ENCODE results near the gene CLASP1. TPM values are rescaled to one million over a fixed set of nuclear protein-coding genes. Genes with fewer than 3 reads are reported as not detected.

The CLASP1 gene
- total and polyA plus RNA-seq, 2 experiments from 2014 or later = 20.1 to 37.4 TPM

GRCh38 chr2:121470917-121471316, 178.3 kb downstream of the CLASP1 start:
- no peaks in the 10 kb centered on the region for H3K27me3 ChIP-seq (replicated peaks; ENCODE audit: insufficient read depth)
- no peak overlapping the region for H3K9ac ChIP-seq
- no peak for DNase-seq
- peaks cover 54% of the 10 kb centered on the region for H3K79me2 ChIP-seq (ENCODE audit: insufficient read depth)
- no peaks in the 10 kb centered on the region for H4K20me1 ChIP-seq (ENCODE audit: insufficient read depth)
- no peak overlapping the region for H3K27ac ChIP-seq
- H3F3A ChIP-seq (ENCODE audit: insufficient read depth) = 0 out of 2 replicates have a peak, but pooled peaks cover 11% of the 10 kb centered on the region
- WGBS, 2 experiments (ENCODE audit: low coverage in 1 of 2, low lambda C conversion rate in 2 of 2, missing lambda C conversion rate in 2 of 2) = 96 to 97% methylated on average over 4 of the region's 4 CpGs
- H2AFZ ChIP-seq = no peak overlapping the region
- no peak overlapping the region for H3K4me2 ChIP-seq (ENCODE audit: unreplicated experiment)
- H3K36me3 ChIP-seq (ENCODE audit: low read depth) = peaks cover 33% of the 10 kb centered on the region; the same call in 1 of the 2 replicates
- H3K9me2 ChIP-seq (ENCODE audit: insufficient read depth) = no peaks in the 10 kb centered on the region
- no peaks in the 10 kb centered on the region for H3K9me3 ChIP-seq (ENCODE audit: low read depth)
- H3K4me1 ChIP-seq (ENCODE audit: insufficient read depth) = peaks cover 29% of the 10 kb centered on the region
- no peak overlapping the region for H3K4me3 ChIP-seq
- no peak for TF ChIP-seq EZH2phosphoT487 (IDR thresholded peaks at IDR 0.05; ENCODE audit: insufficient read depth, low read depth)
- no peak for TF ChIP-seq EZH2 (IDR thresholded peaks at IDR 0.05; ENCODE audit: insufficient read depth, poor library complexity, severe bottlenecking)
- in situ Hi-C loops (cut with MboI) = no loop called here

- 98 to 100% methylated on average over 3 of the region's 3 CpGs for WGBS, 2 experiments (ENCODE audit: low coverage in 1 of 2, low lambda C conversion rate in 2 of 2, missing lambda C conversion rate in 2 of 2)
- no peak overlapping the region for H2AFZ ChIP-seq
- H3K4me1 ChIP-seq (ENCODE audit: insufficient read depth) = peaks cover 23% of the 10 kb centered on the region
- H3F3A ChIP-seq (ENCODE audit: insufficient read depth) = 0 out of 2 replicates have a peak, but pooled peaks cover 11% of the 10 kb centered on the region
- in situ Hi-C loops (cut with MboI) = no loop called here
- H3K9me3 ChIP-seq (ENCODE audit: low read depth) = no peaks in the 10 kb centered on the region
- no peaks in the 10 kb centered on the region for H4K20me1 ChIP-seq (ENCODE audit: insufficient read depth)
- no peak for DNase-seq
- no peak overlapping the region for H3K9ac ChIP-seq
- peaks cover 33% of the 10 kb centered on the region; the same call in 1 of the 2 replicates for H3K36me3 ChIP-seq (ENCODE audit: low read depth)
- no peaks in the 10 kb centered on the region for H3K9me2 ChIP-seq (ENCODE audit: insufficient read depth)
- H3K27ac ChIP-seq = no peak overlapping the region
- H3K4me2 ChIP-seq (ENCODE audit: unreplicated experiment) = no peak overlapping the region
- H3K27me3 ChIP-seq (replicated peaks; ENCODE audit: insufficient read depth) = no peaks in the 10 kb centered on the region
- H3K79me2 ChIP-seq (ENCODE audit: insufficient read depth) = peaks cover 39% of the 10 kb centered on the region
- no peak overlapping the region for H3K4me3 ChIP-seq
- TF ChIP-seq EZH2phosphoT487 (IDR thresholded peaks at IDR 0.05; ENCODE audit: insufficient read depth, low read depth) (no peak), EZH2 (IDR thresholded peaks at IDR 0.05; ENCODE audit: insufficient read depth, poor library complexity, severe bottlenecking) (no peak)
Observed at GRCh38 chr2:121469356-121469755, 179.9 kb downstream of the CLASP1 start.

GRCh38 chr2:121468936-121469335, 180.3 kb downstream of the CLASP1 start:
- in situ Hi-C loops (cut with MboI) = no loop called here
- Histone ChIP-seq H3K4me3 (no peak overlapping the region), H3K4me2 (ENCODE audit: unreplicated experiment) (no peak overlapping the region), H3K36me3 (ENCODE audit: low read depth) (peaks cover 33% of the 10 kb centered on the region; the same call in 1 of the 2 replicates), H2AFZ (no peak overlapping the region), H3K9me3 (ENCODE audit: low read depth) (no peaks in the 10 kb centered on the region), H3K9ac (no peak overlapping the region), H3K27ac (no peak overlapping the region), H3F3A (ENCODE audit: insufficient read depth) (0 out of 2 replicates have a peak, but pooled peaks cover 11% of the 10 kb centered on the region), H3K79me2 (ENCODE audit: insufficient read depth) (peaks cover 35% of the 10 kb centered on the region), H3K4me1 (ENCODE audit: insufficient read depth) (peaks cover 23% of the 10 kb centered on the region), H3K9me2 (ENCODE audit: insufficient read depth) (no peaks in the 10 kb centered on the region), H4K20me1 (ENCODE audit: insufficient read depth) (no peaks in the 10 kb centered on the region), H3K27me3 (replicated peaks; ENCODE audit: insufficient read depth) (no peaks in the 10 kb centered on the region)
- DNase-seq = no peak
- WGBS, 2 experiments (ENCODE audit: low coverage in 1 of 2, low lambda C conversion rate in 2 of 2, missing lambda C conversion rate in 2 of 2) = 96 to 100% methylated on average over 6 of the region's 6 CpGs
- TF ChIP-seq EZH2 (IDR thresholded peaks at IDR 0.05; ENCODE audit: insufficient read depth, poor library complexity, severe bottlenecking) (no peak), EZH2phosphoT487 (IDR thresholded peaks at IDR 0.05; ENCODE audit: insufficient read depth, low read depth) (no peak)

GRCh38 chr2:121459291-121459690, 190.0 kb downstream of the CLASP1 start:
- Histone ChIP-seq H3K9me2 (ENCODE audit: insufficient read depth) (no peaks in the 10 kb centered on the region; the same call in 1 of the 2 replicates), H3K9ac (no peak overlapping the region), H3K36me3 (ENCODE audit: low read depth) (peaks cover 30% of the 10 kb centered on the region), H3K4me1 (ENCODE audit: insufficient read depth) (no peaks in the 10 kb centered on the region; the same call in 1 of the 2 replicates), H3K9me3 (ENCODE audit: low read depth) (no peaks in the 10 kb centered on the region), H3K27ac (no peak overlapping the region), H3K4me3 (no peak overlapping the region), H2AFZ (no peak overlapping the region), H3K4me2 (ENCODE audit: unreplicated experiment) (no peak overlapping the region), H3K27me3 (replicated peaks; ENCODE audit: insufficient read depth) (no peaks in the 10 kb centered on the region), H3K79me2 (ENCODE audit: insufficient read depth) (no peaks in the 10 kb centered on the region), H3F3A (ENCODE audit: insufficient read depth) (no peaks in the 10 kb centered on the region), H4K20me1 (ENCODE audit: insufficient read depth) (no peaks in the 10 kb centered on the region)
- TF ChIP-seq EZH2phosphoT487 (IDR thresholded peaks at IDR 0.05; ENCODE audit: insufficient read depth, low read depth) (no peak), EZH2 (IDR thresholded peaks at IDR 0.05; ENCODE audit: insufficient read depth, poor library complexity, severe bottlenecking) (no peak)
- WGBS, 2 experiments (ENCODE audit: low coverage in 1 of 2, low lambda C conversion rate in 2 of 2, missing lambda C conversion rate in 2 of 2) = 76% methylated on average over 3 of the region's 3 CpGs
- DNase-seq = no peak
- in situ Hi-C loops (cut with MboI) = no loop called here

Data from GM23248 (cell line).